Neural cell (in vitro differentiated cells): ENCODE measurements around the gene PLA2G2C. TPM values are rescaled to one million over a fixed set of nuclear protein-coding genes. Genes with fewer than 3 reads are reported as not detected.

Source experiments
- H2AFZ ChIP-seq: fragments of 200-600, 300-800 bp; sonication (generic), shearing (Covaris generic); 2 replicates; pipeline ENCODE4 v1.6.0; 2014; ENCODE audit warnings: low read depth, mild to moderate bottlenecking, antibody characterized with exemption, low read length, moderate library complexity
- H3F3A ChIP-seq: fragments of 200-600 bp; shearing (Covaris generic); 2 replicates; pipeline ENCODE4 v1.6.1; 2016; ENCODE audit warnings: mild to moderate bottlenecking, moderate library complexity, mixed read lengths, antibody characterized with exemption, low read length; ENCODE audit not compliant: insufficient read depth, poor library complexity, severe bottlenecking
- H3K27ac ChIP-seq: fragments of 200-600, 300-800 bp; sonication (generic), shearing (Covaris generic); 2 replicates; pipeline ENCODE4 v1.5.1; 2014; ENCODE audit warnings: mild to moderate bottlenecking, low read length, moderate library complexity
- H3K27me3 ChIP-seq: fragments of 300-800, 200-600 bp; sonication (generic), shearing (Covaris generic); 2 replicates; pipeline ENCODE4 v1.6.0; 2014; ENCODE audit warnings: mild to moderate bottlenecking, low read depth, low read length, moderate library complexity; ENCODE audit not compliant: insufficient read depth
- H3K36me3 ChIP-seq: fragments of 300-800, 200-600 bp; sonication (generic), shearing (Covaris generic); 2 replicates; pipeline ENCODE4 v1.5.1; 2014; ENCODE audit warnings: mild to moderate bottlenecking, antibody characterized with exemption, low read length, moderate library complexity; ENCODE audit not compliant: insufficient read depth
- H3K4me2 ChIP-seq: fragments of 300-800, 200-600 bp; sonication (generic), shearing (Covaris generic); 2 replicates; pipeline ENCODE4 v1.6.0; 2014; ENCODE audit warnings: mild to moderate bottlenecking, low read length
- H3K4me3 ChIP-seq: fragments of 300-800, 200-600 bp; sonication (generic), shearing (Covaris generic); 2 replicates; pipeline ENCODE4 v1.5.1; 2014; ENCODE audit warnings: mild to moderate bottlenecking, low read length, moderate library complexity
- H3K79me2 ChIP-seq: fragments of 200-600 bp; shearing (Covaris generic); replicated peaks from 2 replicates; pipeline ENCODE4 v1.6.0; 2014; ENCODE audit warnings: mild to moderate bottlenecking, low read length, moderate library complexity; ENCODE audit not compliant: insufficient read depth
- H3K9ac ChIP-seq: fragments of 300-800, 200-600 bp; sonication (generic), shearing (Covaris generic); 2 replicates; pipeline ENCODE4 v1.6.1; 2016; ENCODE audit warnings: mild to moderate bottlenecking, low read length, mixed read lengths
- H3K9me2 ChIP-seq: fragments of 200-600 bp; shearing (Covaris generic); 2 replicates; pipeline ENCODE4 v1.6.1; 2016; ENCODE audit warnings: mild to moderate bottlenecking, low read length, mixed read lengths; ENCODE audit not compliant: insufficient read depth
- H3K9me3 ChIP-seq: fragments of 200-600, 300-800 bp; sonication (generic), shearing (Covaris generic); 2 replicates; pipeline ENCODE4 v1.6.1; 2016; ENCODE audit warnings: mild to moderate bottlenecking, mixed run types, low read length, moderate library complexity, mixed read lengths
- H4K20me1 ChIP-seq: fragments of 200-600 bp; shearing (Covaris generic); 2 replicates; pipeline ENCODE4 v1.6.1; 2016; ENCODE audit warnings: mild to moderate bottlenecking, mixed run types; ENCODE audit not compliant: insufficient read depth
- EP300 ChIP-seq: fragments of 450-650 bp; conservative IDR thresholded peaks from 2 replicates; pipeline ENCODE4 v1.6.1; 2014; ENCODE audit warnings: antibody characterized with exemption, mild to moderate bottlenecking, moderate library complexity; ENCODE audit not compliant: poor library complexity, severe bottlenecking
- EZH2 ChIP-seq: fragments of 200-600, 300-800 bp; shearing (Covaris generic), sonication (generic); IDR thresholded peaks from 2 replicates; pipeline ENCODE4 v1.6.1; 2014; ENCODE audit warnings: antibody characterized with exemption, low read length, borderline replicate concordance, mild to moderate bottlenecking; ENCODE audit not compliant: insufficient read depth, poor library complexity, severe bottlenecking
- MXI1 ChIP-seq: fragments of 450-650 bp; conservative IDR thresholded peaks from 2 replicates; pipeline ENCODE4 v1.6.1; 2014; ENCODE audit warnings: antibody characterized with exemption, mild to moderate bottlenecking; ENCODE audit not compliant: poor library complexity, severe bottlenecking
- POLR2AphosphoS5 ChIP-seq: IDR thresholded peaks from 2 replicates; pipeline ENCODE4 v1.6.1; 2012
- RAD21 ChIP-seq: fragments of 450-650 bp; conservative IDR thresholded peaks from 2 replicates; pipeline ENCODE4 v1.6.1; 2014; ENCODE audit warnings: antibody characterized with exemption, mild to moderate bottlenecking, moderate library complexity
- SMC3 ChIP-seq: fragments of 450-650 bp; conservative IDR thresholded peaks from 2 replicates; pipeline ENCODE4 v1.6.1; 2014; ENCODE audit warnings: antibody characterized with exemption, mild to moderate bottlenecking, moderate library complexity; ENCODE audit not compliant: poor library complexity
- TAF1 ChIP-seq: IDR thresholded peaks from 2 replicates; pipeline ENCODE4 v1.6.1; 2012; ENCODE audit warnings: low read depth
- polyA plus RNA-seq: library from polyadenylated mRNA; depleted of rRNA; stranded (reverse); fragments of >200 nt; gene quantifications from 2 replicates; pipeline ENCODE4 v1.2.3, GENCODE V29; 2014
- TF ChIP-seq, protein P1 (sequence below): fragments of 450-650 bp; IDR thresholded peaks from 2 replicates; pipeline ENCODE4 v1.5.1; 2014; ENCODE audit warnings: antibody characterized with exemption, mild to moderate bottlenecking, moderate library complexity; ENCODE audit not compliant: poor library complexity, severe bottlenecking
- TF ChIP-seq, protein P2 (sequence below): IDR thresholded peaks from 2 replicates; pipeline ENCODE4 v1.6.1; 2012; ENCODE audit warnings: borderline replicate concordance

The PLA2G2C gene
- polyA plus RNA-seq, 1 donor from 2014 or later, result not detected

DNA sequence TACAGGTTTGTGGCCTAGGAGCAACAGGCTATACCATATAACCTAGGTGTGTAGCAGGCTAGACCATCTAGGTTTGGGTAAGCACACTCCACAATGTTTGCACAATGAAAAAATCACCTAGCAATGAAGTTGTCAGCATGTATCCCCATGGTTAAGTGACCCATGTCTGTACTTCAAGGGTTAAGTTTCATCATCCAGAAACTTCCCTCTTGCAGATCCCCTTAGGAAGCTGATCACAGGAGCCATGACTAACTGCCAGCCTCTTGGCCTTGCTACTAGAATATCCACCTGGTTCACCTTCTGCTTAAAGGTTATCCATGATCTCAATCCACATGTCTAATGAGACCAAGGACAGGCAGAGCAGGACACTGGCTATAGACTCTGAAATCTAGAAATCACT is 3.9 kb downstream of the PLA2G2C start:
- no peak overlapping the region for H3K4me2 ChIP-seq
- H3K79me2 ChIP-seq, result no peaks in the 10 kb centered on the region
- no peak overlapping the region for H3K9ac ChIP-seq
- no peak overlapping the region for H3K4me3 ChIP-seq
- H2AFZ ChIP-seq, result no peak overlapping the region
- no peaks in the 10 kb centered on the region for H4K20me1 ChIP-seq
- no peaks in the 10 kb centered on the region for H3F3A ChIP-seq
- no peak overlapping the region for H3K27ac ChIP-seq
- TF ChIP-seq SMC3, result no peak
- no peak for TF ChIP-seq TAF1
- no peak for TF ChIP-seq EZH2
- TF ChIP-seq MXI1, result no peak
- no peaks in the 10 kb centered on the region for H3K9me2 ChIP-seq
- no peaks in the 10 kb centered on the region for H3K9me3 ChIP-seq
- no peaks in the 10 kb centered on the region for H3K27me3 ChIP-seq
- H3K36me3 ChIP-seq, result no peaks in the 10 kb centered on the region

DNA sequence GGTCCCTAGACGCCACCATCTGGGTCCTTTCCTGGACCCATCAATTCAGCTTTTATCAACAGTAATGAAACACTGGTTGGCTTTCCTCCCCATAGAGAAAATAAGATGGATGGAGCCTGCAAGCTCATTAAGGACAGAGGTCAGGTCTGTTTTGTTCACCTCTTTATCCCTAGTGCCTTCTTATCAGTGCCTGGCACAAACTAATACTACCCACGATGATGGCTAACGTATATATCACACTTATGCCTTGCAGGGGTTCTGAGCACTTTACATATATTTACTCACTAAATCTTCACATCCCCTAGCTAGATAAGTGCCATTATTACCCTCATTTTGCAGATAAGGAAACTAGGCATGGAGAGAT is 5.5 kb downstream of the PLA2G2C start:
- H4K20me1 ChIP-seq, result no peaks in the 10 kb centered on the region
- TF ChIP-seq RAD21, result no peak
- TF ChIP-seq EZH2, result no peak
- TF ChIP-seq TAF1, result no peak
- TF ChIP-seq, protein P1, sequence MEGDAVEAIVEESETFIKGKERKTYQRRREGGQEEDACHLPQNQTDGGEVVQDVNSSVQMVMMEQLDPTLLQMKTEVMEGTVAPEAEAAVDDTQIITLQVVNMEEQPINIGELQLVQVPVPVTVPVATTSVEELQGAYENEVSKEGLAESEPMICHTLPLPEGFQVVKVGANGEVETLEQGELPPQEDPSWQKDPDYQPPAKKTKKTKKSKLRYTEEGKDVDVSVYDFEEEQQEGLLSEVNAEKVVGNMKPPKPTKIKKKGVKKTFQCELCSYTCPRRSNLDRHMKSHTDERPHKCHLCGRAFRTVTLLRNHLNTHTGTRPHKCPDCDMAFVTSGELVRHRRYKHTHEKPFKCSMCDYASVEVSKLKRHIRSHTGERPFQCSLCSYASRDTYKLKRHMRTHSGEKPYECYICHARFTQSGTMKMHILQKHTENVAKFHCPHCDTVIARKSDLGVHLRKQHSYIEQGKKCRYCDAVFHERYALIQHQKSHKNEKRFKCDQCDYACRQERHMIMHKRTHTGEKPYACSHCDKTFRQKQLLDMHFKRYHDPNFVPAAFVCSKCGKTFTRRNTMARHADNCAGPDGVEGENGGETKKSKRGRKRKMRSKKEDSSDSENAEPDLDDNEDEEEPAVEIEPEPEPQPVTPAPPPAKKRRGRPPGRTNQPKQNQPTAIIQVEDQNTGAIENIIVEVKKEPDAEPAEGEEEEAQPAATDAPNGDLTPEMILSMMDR, result no peak
- TF ChIP-seq MXI1, result no peak
- TF ChIP-seq SMC3, result no peak
- TF ChIP-seq POLR2AphosphoS5, result no peak
- TF ChIP-seq, protein P2, sequence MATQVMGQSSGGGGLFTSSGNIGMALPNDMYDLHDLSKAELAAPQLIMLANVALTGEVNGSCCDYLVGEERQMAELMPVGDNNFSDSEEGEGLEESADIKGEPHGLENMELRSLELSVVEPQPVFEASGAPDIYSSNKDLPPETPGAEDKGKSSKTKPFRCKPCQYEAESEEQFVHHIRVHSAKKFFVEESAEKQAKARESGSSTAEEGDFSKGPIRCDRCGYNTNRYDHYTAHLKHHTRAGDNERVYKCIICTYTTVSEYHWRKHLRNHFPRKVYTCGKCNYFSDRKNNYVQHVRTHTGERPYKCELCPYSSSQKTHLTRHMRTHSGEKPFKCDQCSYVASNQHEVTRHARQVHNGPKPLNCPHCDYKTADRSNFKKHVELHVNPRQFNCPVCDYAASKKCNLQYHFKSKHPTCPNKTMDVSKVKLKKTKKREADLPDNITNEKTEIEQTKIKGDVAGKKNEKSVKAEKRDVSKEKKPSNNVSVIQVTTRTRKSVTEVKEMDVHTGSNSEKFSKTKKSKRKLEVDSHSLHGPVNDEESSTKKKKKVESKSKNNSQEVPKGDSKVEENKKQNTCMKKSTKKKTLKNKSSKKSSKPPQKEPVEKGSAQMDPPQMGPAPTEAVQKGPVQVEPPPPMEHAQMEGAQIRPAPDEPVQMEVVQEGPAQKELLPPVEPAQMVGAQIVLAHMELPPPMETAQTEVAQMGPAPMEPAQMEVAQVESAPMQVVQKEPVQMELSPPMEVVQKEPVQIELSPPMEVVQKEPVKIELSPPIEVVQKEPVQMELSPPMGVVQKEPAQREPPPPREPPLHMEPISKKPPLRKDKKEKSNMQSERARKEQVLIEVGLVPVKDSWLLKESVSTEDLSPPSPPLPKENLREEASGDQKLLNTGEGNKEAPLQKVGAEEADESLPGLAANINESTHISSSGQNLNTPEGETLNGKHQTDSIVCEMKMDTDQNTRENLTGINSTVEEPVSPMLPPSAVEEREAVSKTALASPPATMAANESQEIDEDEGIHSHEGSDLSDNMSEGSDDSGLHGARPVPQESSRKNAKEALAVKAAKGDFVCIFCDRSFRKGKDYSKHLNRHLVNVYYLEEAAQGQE, result no peak
- no peak for TF ChIP-seq EP300

More for the DNA sequence above, 5.5 kb downstream of the PLA2G2C start:
- no peaks in the 10 kb centered on the region for H3K9me3 ChIP-seq
- no peak overlapping the region for H2AFZ ChIP-seq
- no peaks in the 10 kb centered on the region for H3K27me3 ChIP-seq
- H3K36me3 ChIP-seq, result no peaks in the 10 kb centered on the region
- H3K27ac ChIP-seq, result no peak overlapping the region
- H3K4me3 ChIP-seq, result no peak overlapping the region
- H3K9me2 ChIP-seq, result no peaks in the 10 kb centered on the region
- H3K79me2 ChIP-seq, result no peaks in the 10 kb centered on the region
- H3F3A ChIP-seq, result no peaks in the 10 kb centered on the region
- H3K4me2 ChIP-seq, result no peak overlapping the region
- no peak overlapping the region for H3K9ac ChIP-seq
